Ammon's horn (tissue), 1 donor: ENCODE results near the gene TLX2.
A peak's percentile ranks its signal among the peaks of the same experiment; 100 is the strongest.
"Not testable (repeated sequence)": the region's sequence is repeated elsewhere in the genome, so short reads cannot be mapped to it uniquely, and the experiment has no call there.

Experiments
- DNase-seq: peaks from one replicate; pipeline ENCODE4 v3.0.0-alpha.2; 2016; ENCODE audit warnings: low spot score

Gene TLX2

GRCh38 chr2:74554820-74555531 lies 40.7 kb downstream of the TLX2 start:
- no peak for DNase-seq

- DNase-seq: peak; percentile 46
These were observed 41.4 kb downstream of the TLX2 start for GRCh38 chr2:74555610-74556103.

- no peak for DNase-seq
These were observed 41.9 kb downstream of the TLX2 start for GRCh38 chr2:74556159-74556558.

GRCh38 chr2:74556831-74557370 lies 42.7 kb downstream of the TLX2 start:
- DNase-seq: no peak

GRCh38 chr2:74558284-74559230 lies 44.3 kb downstream of the TLX2 start:
- DNase-seq: no peak

GRCh38 chr2:74559912-74560311 lies 45.7 kb downstream of the TLX2 start:
- no peak for DNase-seq

GRCh38 chr2:74560591-74560990 lies 46.3 kb downstream of the TLX2 start:
- DNase-seq: no peak

GRCh38 chr2:74561022-74561421 lies 46.8 kb downstream of the TLX2 start:
- DNase-seq: not testable (repeated sequence)

GRCh38 chr2:74562126-74562775 lies 48.0 kb downstream of the TLX2 start:
- no peak for DNase-seq

GRCh38 chr2:74564222-74564621 lies 50.0 kb downstream of the TLX2 start:
- DNase-seq: no peak

GRCh38 chr2:74566076-74566753 lies 52.0 kb downstream of the TLX2 start:
- no peak for DNase-seq

- DNase-seq: no peak
These were observed 52.5 kb downstream of the TLX2 start for GRCh38 chr2:74566754-74567085.
